A172 (cell line): ENCODE data around the gene TTBK1. TPM values are rescaled to one million over a fixed set of nuclear protein-coding genes. Genes with fewer than 3 reads are reported as not detected.

ENCODE experiments used
- DNase-seq: peaks from one replicate; pipeline ENCODE4 v3.0.0-alpha.2; 2015; ENCODE audit warnings: low spot score
- total RNA-seq: library from RNA; depleted of rRNA; stranded (reverse); fragments of >200 nt; shearing (Covaris generic); gene quantifications from 2 replicates; pipeline ENCODE4 v1.2.3, GENCODE V29; 2014

Gene TTBK1
- total RNA-seq, 1 experiment from 2014 or later = not detected

- DNase-seq = no peak
Measured at GRCh38 chr6:43271944-43272343, 28.7 kb downstream of the TTBK1 start.

GRCh38 chr6:43273707-43274106, 30.4 kb downstream of the TTBK1 start:
- DNase-seq = no peak

GRCh38 chr6:43274127-43274915, 31.0 kb downstream of the TTBK1 start:
- DNase-seq = no peak

GRCh38 chr6:43274916-43275597, 31.8 kb downstream of the TTBK1 start:
- DNase-seq = no peak

GRCh38 chr6:43275801-43276576, 32.7 kb downstream of the TTBK1 start:
- no peak for DNase-seq

- no peak for DNase-seq
Measured at GRCh38 chr6:43276577-43277305, 33.5 kb downstream of the TTBK1 start.

- no peak for DNase-seq
Measured at GRCh38 chr6:43277306-43277642, 34.0 kb downstream of the TTBK1 start.

GRCh38 chr6:43277643-43278523, 34.6 kb downstream of the TTBK1 start:
- no peak for DNase-seq

GRCh38 chr6:43278524-43279078, 35.3 kb downstream of the TTBK1 start:
- DNase-seq = peak; percentile 52

GRCh38 chr6:43280234-43280633, 37.0 kb downstream of the TTBK1 start:
- no peak for DNase-seq

GRCh38 chr6:43282060-43282459, 38.8 kb downstream of the TTBK1 start:
- no peak for DNase-seq

- DNase-seq = no peak
Measured at GRCh38 chr6:43282636-43283513, 39.6 kb downstream of the TTBK1 start.

- no peak for DNase-seq
Measured at GRCh38 chr6:43283514-43283901, 40.2 kb downstream of the TTBK1 start.

GRCh38 chr6:43283905-43284304, 40.6 kb downstream of the TTBK1 start:
- no peak for DNase-seq

GRCh38 chr6:43284991-43285781, 41.9 kb downstream of the TTBK1 start:
- DNase-seq = no peak

- no peak for DNase-seq
Measured at GRCh38 chr6:43285832-43286231, 42.6 kb downstream of the TTBK1 start.

- DNase-seq = no peak
Measured at GRCh38 chr6:43286456-43286979, 43.2 kb downstream of the TTBK1 start.

GRCh38 chr6:43286980-43287716, 43.9 kb downstream of the TTBK1 start:
- DNase-seq = no peak
